HEK293T (cell line): ENCODE results near the gene DDX20.
A peak's percentile ranks its signal among the peaks of the same experiment; 100 is the strongest.

Source experiments
- CTCF ChIA-PET: fragments of 350-600 bp; formaldehyde crosslinking; extraction: SDS; loops from one replicate; lab custom pipeline; 2021; ENCODE audit warnings: antibody characterized with exemption, inconsistent platforms; lab: Yijun Ruan, JAX
- POLR2A ChIA-PET: fragments of 350-600 bp; formaldehyde crosslinking; extraction: SDS; loops from one replicate; lab custom pipeline; 2020; ENCODE audit warnings: antibody characterized with exemption, inconsistent platforms; lab: Yijun Ruan, JAX
- DNase-seq: peaks from one replicate; pipeline ENCODE4 v3.0.0; 2012; ENCODE audit warnings: mixed read lengths; ENCODE audit errors: extremely low spot score
- ARNT ChIP-seq: fragments of 450-650 bp; IDR thresholded peaks from 2 replicates; pipeline ENCODE4 v1.6.1; 2017; ENCODE audit warnings: mild to moderate bottlenecking
- BHLHE40 ChIP-seq: fragments of 450-650 bp; IDR thresholded peaks from 2 replicates; pipeline ENCODE4 v1.6.1; 2016; ENCODE audit warnings: mild to moderate bottlenecking, moderate library complexity, borderline replicate concordance
- CTBP1 ChIP-seq: fragments of 450-650 bp; IDR thresholded peaks from 2 replicates; pipeline ENCODE4 v1.6.1; 2016; ENCODE audit warnings: borderline replicate concordance
- ELF4 ChIP-seq: fragments of 450-650 bp; IDR thresholded peaks from 2 replicates; pipeline ENCODE4 v1.6.1; 2017; ENCODE audit warnings: antibody characterized with exemption
- FOXA1 ChIP-seq: fragments of 450-650 bp; IDR thresholded peaks from 2 replicates; pipeline ENCODE4 v1.6.1; 2016; ENCODE audit warnings: mild to moderate bottlenecking
- FOXK2 ChIP-seq: fragments of 450-650 bp; IDR thresholded peaks from 2 replicates; pipeline ENCODE4 v1.6.1; 2016; ENCODE audit warnings: mild to moderate bottlenecking
- FOXM1 ChIP-seq: fragments of 450-650 bp; IDR thresholded peaks from 2 replicates; pipeline ENCODE4 v1.6.1; 2017; ENCODE audit warnings: mild to moderate bottlenecking, borderline replicate concordance
- HDGF ChIP-seq: fragments of 450-650 bp; IDR thresholded peaks from 2 replicates; pipeline ENCODE4 v1.6.1; 2017; ENCODE audit warnings: antibody characterized with exemption, borderline replicate concordance
- L3MBTL2 ChIP-seq: fragments of 450-650 bp; conservative IDR thresholded peaks from 2 replicates; pipeline ENCODE4 v1.6.1; 2016; ENCODE audit warnings: mild to moderate bottlenecking
- LEF1 ChIP-seq: fragments of 450-650 bp; IDR thresholded peaks from 2 replicates; pipeline ENCODE4 v1.6.1; 2017; ENCODE audit warnings: mild to moderate bottlenecking, borderline replicate concordance
- NFRKB ChIP-seq: fragments of 450-650 bp; IDR thresholded peaks from 2 replicates; pipeline ENCODE4 v1.6.1; 2016; ENCODE audit warnings: mild to moderate bottlenecking, moderate library complexity
- PKNOX1 ChIP-seq: fragments of 450-650 bp; IDR thresholded peaks from 2 replicates; pipeline ENCODE4 v1.6.1; 2016
- SP1 ChIP-seq: fragments of 450-650 bp; IDR thresholded peaks from 2 replicates; pipeline ENCODE4 v1.6.1; 2017
- SUZ12 ChIP-seq: fragments of 450-650 bp; IDR thresholded peaks from 2 replicates; pipeline ENCODE4 v1.6.1; 2016; ENCODE audit warnings: mild to moderate bottlenecking
- TARDBP ChIP-seq: fragments of 450-650 bp; IDR thresholded peaks from 2 replicates; pipeline ENCODE4 v1.6.1; 2016
- ZNF384 ChIP-seq: fragments of 450-650 bp; IDR thresholded peaks from 2 replicates; pipeline ENCODE4 v1.6.1; 2016

Gene DDX20

GRCh38 chr1:111734856-111735255, 20.8 kb upstream of the DDX20 start:
- DNase-seq, result no peak
- ChIA-PET POLR2A (interaction anchor here (0.9 kb wide), 1 partner anchor 33 kb away, joined by 3 read pairs; no protein-coding TSS in a partner anchor), CTCF (interaction anchor here (1.0 kb wide), 1 partner anchor 12 kb away, joined by 3 read pairs; no protein-coding TSS in a partner anchor)
- TF ChIP-seq SUZ12 (no peak), LEF1 (no peak), L3MBTL2 (no peak), ARNT (no peak), PKNOX1 (0 out of 2 replicates have a peak, but pooled peaks have one; percentile 25), ELF4 (no peak)

GRCh38 chr1:111735321-111735720, 20.4 kb upstream of the DDX20 start:
- ChIA-PET POLR2A (interaction anchor here (0.9 to 2.1 kb wide), 2 partner anchors 20 to 33 kb away, joined by 3 to 7 read pairs; partner anchors contain the start of gene DDX20), CTCF (interaction anchor here (1.9 kb wide), 1 partner anchor 12 kb away, joined by 8 read pairs; no protein-coding TSS in a partner anchor)
- DNase-seq, result no peak
- TF ChIP-seq SUZ12 (no peak), CTBP1 (no peak), L3MBTL2 (no peak), FOXK2 (no peak), ZNF384 (no peak), NFRKB (no peak)

GRCh38 chr1:111735858-111736544, 19.7 kb upstream of the DDX20 start:
- no peak for DNase-seq
- POLR2A ChIA-PET, result interaction anchor here (0.6 to 2.1 kb wide), 4 partner anchors 8 to 367 kb away, joined by 3 to 7 read pairs (median 3); partner anchors contain the start of gene DDX20
- TF ChIP-seq HDGF, result no peak
- no peak for TF ChIP-seq TARDBP
- no peak for TF ChIP-seq NFRKB
- no peak for TF ChIP-seq ZNF384
- TF ChIP-seq CTBP1, result no peak
- no peak for TF ChIP-seq PKNOX1
- TF ChIP-seq SUZ12, result no peak
- CTCF ChIA-PET, result interaction anchor here (0.6 to 1.9 kb wide), 5 partner anchors 12 to 1208 kb away, joined by 3 to 8 read pairs (median 3); no protein-coding TSS in a partner anchor

GRCh38 chr1:111736548-111737215, 19.0 kb upstream of the DDX20 start:
- CTCF ChIA-PET, result interaction anchor here (0.6 to 1.9 kb wide), 8 partner anchors 11 to 1208 kb away, joined by 3 to 8 read pairs (median 3); no protein-coding TSS in a partner anchor
- no peak for DNase-seq
- POLR2A ChIA-PET, result interaction anchor here (0.6 to 2.1 kb wide), 4 partner anchors 9 to 368 kb away, joined by 3 to 7 read pairs (median 3); partner anchors contain the start of gene DDX20
- no peak for TF ChIP-seq SUZ12
- TF ChIP-seq HDGF, result no peak
- no peak for TF ChIP-seq NFRKB
- TF ChIP-seq FOXA1, result no peak
- no peak for TF ChIP-seq CTBP1
- no peak for TF ChIP-seq ZNF384
- TF ChIP-seq SP1, result no peak
- no peak for TF ChIP-seq TARDBP
- TF ChIP-seq L3MBTL2, result no peak
- no peak for TF ChIP-seq FOXM1
- TF ChIP-seq LEF1, result no peak
- TF ChIP-seq PKNOX1, result no peak
- TF ChIP-seq FOXK2, result no peak
- no peak for TF ChIP-seq ELF4

GRCh38 chr1:111737216-111738132, 18.2 kb upstream of the DDX20 start:
- no peak for TF ChIP-seq ELF4
- TF ChIP-seq FOXK2, result no peak
- no peak for TF ChIP-seq SP1
- no peak for TF ChIP-seq TARDBP
- TF ChIP-seq BHLHE40, result no peak
- no peak for TF ChIP-seq ZNF384
- no peak for TF ChIP-seq NFRKB
- TF ChIP-seq SUZ12, result no peak
- no peak for TF ChIP-seq FOXA1
- TF ChIP-seq PKNOX1, result no peak
- TF ChIP-seq FOXM1, result no peak
- TF ChIP-seq ARNT, result no peak
- no peak for TF ChIP-seq L3MBTL2
- no peak for TF ChIP-seq LEF1
- TF ChIP-seq CTBP1, result no peak
- TF ChIP-seq HDGF, result no peak
- ChIA-PET POLR2A (interaction anchor here (1.0 to 2.1 kb wide), 4 partner anchors 10 to 18 kb away, joined by 3 to 7 read pairs (median 4); partner anchors contain the start of gene DDX20), CTCF (interaction anchor here (0.6 to 2.4 kb wide), 5 partner anchors 10 to 622 kb away, joined by 3 to 17 read pairs (median 4); no protein-coding TSS in a partner anchor)
- no peak for DNase-seq
